Measurements from ENCODE around the gene FAM83D. TPM values are rescaled to one million over a fixed set of nuclear protein-coding genes. Genes with fewer than 3 reads are reported as not detected.

The FAM83D gene
- total RNA-seq, 1 donor from 2014 or later, result 20.4 TPM

- Histone ChIP-seq H3K4me3 (no peak overlapping the region), H3K9me3 (no peaks in the 10 kb centered on the region), H3K27ac (no peak overlapping the region), H3K36me3 (no peaks in the 10 kb centered on the region), H3K4me1 (peaks cover 9% of the 10 kb centered on the region), H3K27me3 (no peaks in the 10 kb centered on the region)
- TF ChIP-seq CTCF (IDR thresholded peaks at IDR 0.05) (no peak), POLR2AphosphoS5 (IDR thresholded peaks at IDR 0.05; ENCODE audit: insufficient read depth in 1 of 2, low read depth in 1 of 2) (no peak), POLR2A (IDR thresholded peaks at IDR 0.05) (no peak)
- no peak for DNase-seq (ENCODE audit: extremely low spot score in 2 of 2)
- intact Hi-C loops (cut with DNase I), result no loop called here
These were observed 8.3 kb downstream of the FAM83D start for GRCh38 chr20:38934530-38934929.

- no peak overlapping the region for H3K4me3 ChIP-seq
- no peak for DNase-seq (ENCODE audit: extremely low spot score in 2 of 2)
- no peak overlapping the region for H3K27ac ChIP-seq
- H3K36me3 ChIP-seq, result no peaks in the 10 kb centered on the region
- peaks cover 9% of the 10 kb centered on the region for H3K4me1 ChIP-seq
- no peaks in the 10 kb centered on the region for H3K27me3 ChIP-seq
- H3K9me3 ChIP-seq, result no peaks in the 10 kb centered on the region
- intact Hi-C loops (cut with DNase I), result no loop called here
- no peak for TF ChIP-seq POLR2A (IDR thresholded peaks at IDR 0.05)
- no peak for TF ChIP-seq CTCF (IDR thresholded peaks at IDR 0.05)
- TF ChIP-seq POLR2AphosphoS5 (IDR thresholded peaks at IDR 0.05; ENCODE audit: insufficient read depth in 1 of 2, low read depth in 1 of 2), result no peak
These were observed 9.1 kb downstream of the FAM83D start for GRCh38 chr20:38935285-38935684.

- peaks cover 9% of the 10 kb centered on the region for H3K4me1 ChIP-seq
- H3K27me3 ChIP-seq, result no peaks in the 10 kb centered on the region
- no peak overlapping the region for H3K27ac ChIP-seq
- intact Hi-C loops (cut with DNase I), result no loop called here
- no peak overlapping the region for H3K4me3 ChIP-seq
- TF ChIP-seq POLR2AphosphoS5 (IDR thresholded peaks at IDR 0.05; ENCODE audit: insufficient read depth in 1 of 2, low read depth in 1 of 2) (peak in 1 of 2 donors; percentile 12), CTCF (IDR thresholded peaks at IDR 0.05) (no peak), POLR2A (IDR thresholded peaks at IDR 0.05) (no peak)
- no peak for DNase-seq (ENCODE audit: extremely low spot score in 2 of 2)
- H3K36me3 ChIP-seq, result no peaks in the 10 kb centered on the region
- no peaks in the 10 kb centered on the region for H3K9me3 ChIP-seq
These were observed 9.8 kb downstream of the FAM83D start for GRCh38 chr20:38935967-38936407.

GRCh38 chr20:38937000-38937399, 10.8 kb downstream of the FAM83D start:
- H3K27me3 ChIP-seq, result no peaks in the 10 kb centered on the region
- H3K4me3 ChIP-seq, result no peak overlapping the region
- intact Hi-C loops (cut with DNase I), result no loop called here
- H3K4me1 ChIP-seq, result peaks cover 5% of the 10 kb centered on the region
- no peak for TF ChIP-seq CTCF (IDR thresholded peaks at IDR 0.05)
- no peak for TF ChIP-seq POLR2A (IDR thresholded peaks at IDR 0.05)
- no peak for DNase-seq (ENCODE audit: extremely low spot score in 2 of 2)
- no peak overlapping the region for H3K27ac ChIP-seq
- H3K9me3 ChIP-seq, result no peaks in the 10 kb centered on the region
- H3K36me3 ChIP-seq, result no peaks in the 10 kb centered on the region

- intact Hi-C loops (cut with DNase I), result no loop called here
- no peaks in the 10 kb centered on the region for H3K27me3 ChIP-seq
- H3K36me3 ChIP-seq, result no peaks in the 10 kb centered on the region
- no peak overlapping the region for H3K27ac ChIP-seq
- H3K4me3 ChIP-seq, result no peak overlapping the region
- TF ChIP-seq POLR2AphosphoS5 (IDR thresholded peaks at IDR 0.05; ENCODE audit: insufficient read depth in 1 of 2, low read depth in 1 of 2), result no peak
- no peak for TF ChIP-seq POLR2A (IDR thresholded peaks at IDR 0.05)
- no peak for TF ChIP-seq CTCF (IDR thresholded peaks at IDR 0.05)
- DNase-seq (ENCODE audit: extremely low spot score in 2 of 2), result no peak
- H3K9me3 ChIP-seq, result no peaks in the 10 kb centered on the region
- no peaks in the 10 kb centered on the region for H3K4me1 ChIP-seq
These were observed 11.8 kb downstream of the FAM83D start for GRCh38 chr20:38937978-38938473.

Measured in vagina (tissue), 2 donors.